ENCODE measurements around the gene SERPINB10.

Gene SERPINB10

DNA sequence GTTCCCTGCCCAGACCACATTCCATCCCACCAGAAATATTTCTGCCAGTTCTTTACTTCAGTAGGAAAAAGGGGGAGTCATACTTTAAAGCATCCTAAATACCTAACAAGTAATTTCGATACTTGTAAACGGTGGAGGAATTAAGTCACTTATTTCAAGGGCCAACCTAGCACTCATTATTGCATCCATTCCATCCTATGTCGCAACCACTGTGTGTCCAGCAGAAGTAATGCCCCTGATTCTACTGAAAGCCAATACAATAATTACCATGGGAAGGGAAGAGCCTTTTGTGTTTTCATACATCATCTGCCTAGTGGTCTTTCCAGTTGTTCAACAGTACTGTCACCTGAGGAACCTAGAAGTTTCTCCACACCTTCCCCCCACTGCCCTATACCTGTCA lies 74.6 kb downstream of the SERPINB10 start:
- no peak for DNase-seq (ENCODE audit: low spot score)

Measured in putamen (tissue), 1 donor.